ENCODE results near the gene C1orf174.

- TF ChIP-seq PATZ1 (CRISPR knock-in tag; IDR thresholded peaks at IDR 0.05; ENCODE audit: borderline replicate concordance), result no peak
- no peak for TF ChIP-seq ISL1 (CRISPR knock-in tag; IDR thresholded peaks at IDR 0.05)
- TF ChIP-seq ARNTL (CRISPR knock-in tag; IDR thresholded peaks at IDR 0.05; ENCODE audit: borderline replicate concordance, low read depth), result no peak
- TF ChIP-seq PPARA (CRISPR knock-in tag; IDR thresholded peaks at IDR 0.05; ENCODE audit: borderline replicate concordance), result no peak
- TF ChIP-seq BACH2 (CRISPR knock-in tag; IDR thresholded peaks at IDR 0.05; ENCODE audit: borderline replicate concordance), result no peak
- TF ChIP-seq ZNF70 (CRISPR knock-in tag; IDR thresholded peaks at IDR 0.05), result no peak
- TF ChIP-seq ESRRG (CRISPR knock-in tag; IDR thresholded peaks at IDR 0.05), result no peak
- no peak for TF ChIP-seq CSDC2 (CRISPR knock-in tag; IDR thresholded peaks at IDR 0.05)
- TF ChIP-seq ZFP30 (CRISPR knock-in tag; IDR thresholded peaks at IDR 0.05), result no peak
- no peak for TF ChIP-seq ZC3H10 (CRISPR knock-in tag; IDR thresholded peaks at IDR 0.05)
- no peak for TF ChIP-seq ZNF8 (CRISPR knock-in tag; IDR thresholded peaks at IDR 0.05)
These were observed 46.1 kb upstream of the C1orf174 start for GRCh38 chr1:3945916-3946840.
